ENCODE data around the gene RNF220. TPM values are rescaled to one million over a fixed set of nuclear protein-coding genes. Genes with fewer than 3 reads are reported as not detected.

RNF220 gene
- polyA plus RNA-seq, 1 of the 3 experiments (the other 2 are of a cell fraction), result 83.7 TPM

- no peak overlapping the region for H3K9ac ChIP-seq
- TF ChIP-seq TEAD4 (IDR thresholded peaks at IDR 0.05; ENCODE audit: borderline replicate concordance, insufficient read depth), result no peak
- no peak for TF ChIP-seq USF2 (IDR thresholded peaks at IDR 0.05; ENCODE audit: borderline replicate concordance, low read depth, low read length)
- TF ChIP-seq FOSL2 (IDR thresholded peaks at IDR 0.05; ENCODE audit: borderline replicate concordance, low read depth), result no peak
- no peak for TF ChIP-seq NRF1 (IDR thresholded peaks at IDR 0.05; ENCODE audit: low read depth, low read length)
- TF ChIP-seq SIN3A (IDR thresholded peaks at IDR 0.05; ENCODE audit: borderline replicate concordance, low read depth, low read length), result no peak
- TF ChIP-seq MEF2A (IDR thresholded peaks at IDR 0.05; ENCODE audit: borderline replicate concordance, low read depth), result no peak
- TF ChIP-seq GABPA (IDR thresholded peaks at IDR 0.05; ENCODE audit: low read depth), result no peak
- no peak for TF ChIP-seq EZH2phosphoT487 (IDR thresholded peaks at IDR 0.05; ENCODE audit: borderline replicate concordance, low read depth)
- TF ChIP-seq TAF1 (IDR thresholded peaks at IDR 0.05; ENCODE audit: borderline replicate concordance, low read depth, low read length), result no peak
- no peak for TF ChIP-seq PBX3 (IDR thresholded peaks at IDR 0.05)
- no peak for TF ChIP-seq RXRA (IDR thresholded peaks at IDR 0.05; ENCODE audit: borderline replicate concordance, low read depth)
- TF ChIP-seq TCF12 (IDR thresholded peaks at IDR 0.05), result no peak
- H3K4me2 ChIP-seq, result no peak overlapping the region
- no peaks in the 10 kb centered on the region for H4K20me1 ChIP-seq (ENCODE audit: insufficient read depth)
- CTCF ChIA-PET, result interaction anchor here (0.8 to 1.3 kb wide), 2 partner anchors 19 to 24 kb away, joined by 3 read pairs; no protein-coding TSS in a partner anchor
- H2AFZ ChIP-seq (ENCODE audit: low read depth), result no peak overlapping the region
- H3K36me3 ChIP-seq (replicated peaks in 1 of 2; ENCODE audit: control insufficient read depth in 1 of 2, insufficient read depth in 2 of 2, low read length in 1 of 2), result no peaks in the 10 kb centered on the region
- no peaks in the 10 kb centered on the region for H3F3A ChIP-seq (replicated peaks; ENCODE audit: insufficient read depth)
- no peak for DNase-seq
- H3K9me3 ChIP-seq, result no peaks in the 10 kb centered on the region
- no peak overlapping the region for H3K4me3 ChIP-seq (ENCODE audit: low read depth in 2 of 2, low read length in 1 of 2)
- H3K4me1 ChIP-seq (ENCODE audit: control insufficient read depth in 1 of 2, insufficient read depth in 2 of 2, low read depth in 1 of 2, low read length in 1 of 2), result no peaks in the 10 kb centered on the region
- no peaks in the 10 kb centered on the region for H3K9me2 ChIP-seq
- no peaks in the 10 kb centered on the region for H3K79me2 ChIP-seq (ENCODE audit: insufficient read depth)
- H3K27me3 ChIP-seq (ENCODE audit: insufficient read depth), result peaks cover 37% of the 10 kb centered on the region
- POLR2A ChIA-PET, result no interaction called here
- H3K27ac ChIP-seq (ENCODE audit: low read depth in 2 of 2, low read length in 1 of 2), result no peak overlapping the region
- 56% methylated on average over 6 of the region's 14 CpGs for WGBS (ENCODE audit: low lambda C conversion rate)
These were observed 137.5 kb downstream of the RNF220 start for GRCh38 chr1:44542420-44543063.

GRCh38 chr1:44543064-44543744 is 138.1 kb downstream of the RNF220 start:
- Histone ChIP-seq H3K27ac (ENCODE audit: low read depth in 2 of 2, low read length in 1 of 2) (no peak overlapping the region), H3K9me3 (no peaks in the 10 kb centered on the region), H3K4me3 (ENCODE audit: low read depth in 2 of 2, low read length in 1 of 2) (no peak overlapping the region), H2AFZ (ENCODE audit: low read depth) (no peak overlapping the region), H3F3A (replicated peaks; ENCODE audit: insufficient read depth) (no peaks in the 10 kb centered on the region), H4K20me1 (ENCODE audit: insufficient read depth) (no peaks in the 10 kb centered on the region), H3K36me3 (replicated peaks in 1 of 2; ENCODE audit: control insufficient read depth in 1 of 2, insufficient read depth in 2 of 2, low read length in 1 of 2) (no peaks in the 10 kb centered on the region), H3K9ac (no peak overlapping the region), H3K4me1 (ENCODE audit: control insufficient read depth in 1 of 2, insufficient read depth in 2 of 2, low read depth in 1 of 2, low read length in 1 of 2) (no peaks in the 10 kb centered on the region), H3K27me3 (ENCODE audit: insufficient read depth) (peaks cover 37% of the 10 kb centered on the region), H3K4me2 (no peak overlapping the region), H3K79me2 (ENCODE audit: insufficient read depth) (no peaks in the 10 kb centered on the region), H3K9me2 (no peaks in the 10 kb centered on the region)
- DNase-seq, result peak; percentile 35
- CTCF ChIA-PET, result interaction anchor here (0.6 to 0.8 kb wide), 2 partner anchors 10 to 20 kb away, joined by 3 read pairs; no protein-coding TSS in a partner anchor
- POLR2A ChIA-PET, result no interaction called here
- TF ChIP-seq YY1 (IDR thresholded peaks at IDR 0.05; ENCODE audit: low read depth), result no peak
- WGBS (ENCODE audit: low lambda C conversion rate), result 54% methylated on average over 13 of the region's 15 CpGs

Measured in SK-N-SH (cell line).